ENCODE data around the gene RAVER1. TPM values are rescaled to one million over a fixed set of nuclear protein-coding genes. Genes with fewer than 3 reads are reported as not detected.
"Not testable (repeated sequence)": the region's sequence is repeated elsewhere in the genome, so short reads cannot be mapped to it uniquely, and the experiment has no call there.

Gene RAVER1
- total and polyA plus RNA-seq, 2 experiments from 2014 or later = 56.2 to 71.2 TPM

DNA sequence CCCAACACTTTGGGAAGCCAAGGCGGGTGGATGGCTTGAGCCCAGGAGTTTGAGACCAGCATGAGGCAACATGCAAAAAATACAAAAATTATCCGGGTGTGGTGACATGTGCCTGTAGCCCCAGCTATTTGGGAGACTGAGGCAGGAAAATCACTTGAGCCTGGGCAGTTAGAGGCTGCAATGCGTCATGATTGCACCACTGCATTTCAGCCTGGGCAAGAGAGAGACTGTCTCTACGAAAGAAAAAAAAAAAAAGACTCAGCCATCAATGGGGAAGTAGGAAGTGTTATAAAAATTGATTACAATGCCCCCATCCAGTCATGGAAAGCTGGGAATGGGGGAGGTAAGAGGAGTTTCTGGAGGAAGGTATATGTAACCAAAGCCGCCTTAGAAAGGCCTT, 41.6 kb upstream of the RAVER1 start:
- DNase-seq (ENCODE audit: low read depth in 1 of 2, low spot score in 1 of 2) = no peak
- Histone ChIP-seq H3K27ac (no peak overlapping the region), H3K4me3 (no peak overlapping the region), H3K27me3 (no peaks in the 10 kb centered on the region), H3K9me3 (ENCODE audit: low read depth) (no peaks in the 10 kb centered on the region), H3K4me1 (ENCODE audit: low read depth) (no peaks in the 10 kb centered on the region), H3K36me3 (peaks cover 2% of the 10 kb centered on the region)
- TF ChIP-seq, protein P1, sequence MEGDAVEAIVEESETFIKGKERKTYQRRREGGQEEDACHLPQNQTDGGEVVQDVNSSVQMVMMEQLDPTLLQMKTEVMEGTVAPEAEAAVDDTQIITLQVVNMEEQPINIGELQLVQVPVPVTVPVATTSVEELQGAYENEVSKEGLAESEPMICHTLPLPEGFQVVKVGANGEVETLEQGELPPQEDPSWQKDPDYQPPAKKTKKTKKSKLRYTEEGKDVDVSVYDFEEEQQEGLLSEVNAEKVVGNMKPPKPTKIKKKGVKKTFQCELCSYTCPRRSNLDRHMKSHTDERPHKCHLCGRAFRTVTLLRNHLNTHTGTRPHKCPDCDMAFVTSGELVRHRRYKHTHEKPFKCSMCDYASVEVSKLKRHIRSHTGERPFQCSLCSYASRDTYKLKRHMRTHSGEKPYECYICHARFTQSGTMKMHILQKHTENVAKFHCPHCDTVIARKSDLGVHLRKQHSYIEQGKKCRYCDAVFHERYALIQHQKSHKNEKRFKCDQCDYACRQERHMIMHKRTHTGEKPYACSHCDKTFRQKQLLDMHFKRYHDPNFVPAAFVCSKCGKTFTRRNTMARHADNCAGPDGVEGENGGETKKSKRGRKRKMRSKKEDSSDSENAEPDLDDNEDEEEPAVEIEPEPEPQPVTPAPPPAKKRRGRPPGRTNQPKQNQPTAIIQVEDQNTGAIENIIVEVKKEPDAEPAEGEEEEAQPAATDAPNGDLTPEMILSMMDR (IDR thresholded peaks at IDR 0.05; ENCODE audit: low read depth, low read length) = no peak

DNA sequence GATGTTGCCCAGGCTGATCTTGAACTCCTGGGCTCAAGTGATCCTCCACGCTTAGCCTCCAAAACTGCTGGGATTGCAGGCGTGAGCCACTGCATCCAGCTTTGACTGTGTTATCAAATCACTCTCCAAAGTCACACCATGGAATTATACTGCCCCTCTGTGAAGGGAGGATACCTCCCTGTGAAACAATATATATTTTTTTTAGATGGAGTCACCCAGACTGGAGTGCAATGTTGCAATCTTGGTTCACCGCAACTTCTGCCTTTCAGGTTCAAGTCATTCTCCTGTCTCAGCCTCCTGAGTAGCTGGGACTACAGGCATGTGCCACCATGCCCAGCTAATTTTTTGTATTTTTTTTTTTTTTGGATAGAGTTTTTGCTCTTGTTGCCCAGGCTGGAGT, 39.4 kb upstream of the RAVER1 start:
- H3K36me3 ChIP-seq = no peaks in the 10 kb centered on the region
- TF ChIP-seq, protein P1 (IDR thresholded peaks at IDR 0.05; ENCODE audit: low read depth, low read length) = no peak
- H3K9me3 ChIP-seq (ENCODE audit: low read depth) = no peaks in the 10 kb centered on the region
- H3K27me3 ChIP-seq = no peaks in the 10 kb centered on the region
- no peak for DNase-seq (ENCODE audit: low read depth in 1 of 2, low spot score in 1 of 2)
- H3K27ac ChIP-seq = no peak overlapping the region
- no peaks in the 10 kb centered on the region for H3K4me1 ChIP-seq (ENCODE audit: low read depth)
- no peak overlapping the region for H3K4me3 ChIP-seq

DNA sequence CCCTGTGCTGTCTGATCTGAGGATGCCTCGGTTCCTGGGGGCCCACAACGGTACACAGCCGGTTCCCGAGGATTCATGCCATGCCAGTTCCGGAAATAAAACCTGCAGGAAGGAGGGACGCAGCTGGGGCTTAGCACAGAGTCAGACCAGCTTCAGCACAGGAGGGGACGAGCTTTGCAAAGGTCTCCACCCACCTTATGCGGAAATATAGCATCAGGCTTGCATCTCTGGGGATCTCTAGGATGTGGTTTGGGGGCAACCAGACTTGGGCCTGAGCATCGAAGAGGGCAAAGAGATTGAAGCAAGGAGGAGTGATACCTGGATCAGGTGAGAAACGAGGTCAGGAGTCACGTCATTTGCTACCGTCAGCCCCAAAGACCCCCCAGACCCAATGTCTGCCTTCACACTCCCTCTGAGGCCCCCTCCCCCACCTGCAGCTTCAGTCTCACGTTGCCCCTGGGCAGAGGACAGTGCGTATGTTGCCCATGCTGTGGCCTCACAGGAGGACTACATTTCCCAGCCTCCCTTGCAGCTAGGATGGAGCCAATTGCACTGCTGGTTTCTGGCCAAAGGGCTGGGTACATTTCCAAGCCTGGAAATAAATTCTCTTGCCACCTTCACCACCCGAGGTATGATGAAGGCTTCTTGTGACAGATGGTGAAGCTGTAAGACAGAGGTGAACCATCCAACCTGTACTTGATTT, 34.9 kb upstream of the RAVER1 start:
- H3K9me3 ChIP-seq (ENCODE audit: low read depth) = no peaks in the 10 kb centered on the region
- no peaks in the 10 kb centered on the region for H3K4me1 ChIP-seq (ENCODE audit: low read depth)
- no peak overlapping the region for H3K4me3 ChIP-seq
- H3K27me3 ChIP-seq = no peaks in the 10 kb centered on the region
- DNase-seq (ENCODE audit: low read depth in 1 of 2, low spot score in 1 of 2) = no peak
- TF ChIP-seq, protein P1 (IDR thresholded peaks at IDR 0.05; ENCODE audit: low read depth, low read length) = no peak
- H3K27ac ChIP-seq = no peak overlapping the region
- H3K36me3 ChIP-seq = peaks cover 2% of the 10 kb centered on the region

DNA sequence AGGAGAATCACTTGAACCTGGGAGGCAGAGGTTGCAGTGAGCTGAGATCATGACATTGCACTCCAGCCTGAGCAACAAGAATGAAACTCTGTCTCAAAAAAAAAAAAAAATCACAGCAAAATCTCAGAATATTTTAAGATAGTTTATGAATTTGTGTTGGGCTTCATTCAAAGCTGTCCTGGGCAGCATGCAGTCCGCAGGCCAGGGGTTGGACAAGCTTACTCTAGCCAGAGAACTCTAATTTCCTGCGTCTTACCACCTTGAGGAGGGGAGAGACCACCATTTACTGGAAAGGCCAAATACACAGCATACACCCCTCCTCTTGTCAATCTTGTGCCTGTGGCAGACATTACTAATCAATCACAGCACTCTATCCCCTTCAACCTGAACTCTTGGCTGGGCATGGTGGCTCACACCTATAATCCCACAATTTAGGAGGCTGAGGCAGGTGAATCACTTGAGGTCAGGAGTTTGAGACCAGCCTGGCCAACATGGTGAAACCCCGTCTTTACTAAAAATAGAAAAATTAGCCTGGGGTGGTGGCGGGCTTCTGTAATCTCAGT, 33.7 kb upstream of the RAVER1 start:
- H3K27me3 ChIP-seq; H3K9me3 ChIP-seq (ENCODE audit: low read depth); H3K36me3 ChIP-seq; H3K27ac ChIP-seq; H3K4me3 ChIP-seq; H3K4me1 ChIP-seq (ENCODE audit: low read depth); DNase-seq (ENCODE audit: low read depth in 1 of 2, low spot score in 1 of 2): not testable (repeated sequence)

DNA sequence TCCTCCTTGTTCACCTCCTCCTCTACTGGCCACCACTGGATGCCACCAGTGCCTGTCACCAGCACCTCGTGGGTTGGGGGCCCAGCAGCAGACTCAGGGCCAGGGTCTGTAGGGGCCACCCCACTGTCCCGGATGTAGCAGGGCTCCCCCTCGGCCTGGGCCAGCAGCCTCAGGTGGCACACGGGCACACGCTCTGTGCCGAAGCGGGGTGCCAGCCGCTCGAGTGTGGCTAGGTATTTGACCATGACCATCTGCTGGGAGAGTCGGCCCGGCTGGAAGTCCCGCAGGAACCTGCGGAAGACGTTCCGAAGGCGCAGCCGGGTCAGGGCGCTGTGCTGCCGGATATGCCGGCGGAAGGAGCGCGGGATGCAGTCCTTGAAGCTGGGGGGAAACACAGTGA, 32.2 kb upstream of the RAVER1 start:
- TF ChIP-seq, protein P1 (IDR thresholded peaks at IDR 0.05; ENCODE audit: low read depth, low read length) = no peak
- Histone ChIP-seq H3K4me3 (no peak overlapping the region), H3K27me3 (no peaks in the 10 kb centered on the region), H3K36me3 (peaks cover 5% of the 10 kb centered on the region), H3K4me1 (ENCODE audit: low read depth) (no peaks in the 10 kb centered on the region), H3K27ac (no peak overlapping the region), H3K9me3 (ENCODE audit: low read depth) (no peaks in the 10 kb centered on the region)
- DNase-seq (ENCODE audit: low read depth in 1 of 2, low spot score in 1 of 2) = no peak

DNA sequence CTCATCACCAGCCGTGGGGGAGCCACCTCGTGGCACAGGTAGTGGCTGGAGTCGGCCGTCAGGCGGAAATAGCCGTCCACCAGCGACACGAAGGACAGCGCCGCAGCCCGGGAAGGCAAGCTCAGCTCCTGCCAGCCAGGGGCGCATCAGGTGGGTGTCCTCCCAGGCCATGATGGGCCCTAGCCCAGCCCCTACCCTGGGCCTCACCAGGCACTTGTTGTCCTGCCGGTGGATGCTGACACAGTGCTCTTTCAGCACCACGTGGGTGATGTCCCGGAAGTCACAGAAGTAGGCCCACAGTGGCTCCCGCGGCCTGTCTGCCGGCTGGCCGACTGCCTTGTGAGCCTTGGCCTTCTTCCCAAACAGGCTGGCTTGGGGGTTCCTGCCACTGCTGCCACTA, 31.3 kb upstream of the RAVER1 start:
- Histone ChIP-seq H3K4me3 (no peak overlapping the region), H3K9me3 (ENCODE audit: low read depth) (no peaks in the 10 kb centered on the region), H3K36me3 (peaks cover 5% of the 10 kb centered on the region), H3K27ac (no peak overlapping the region), H3K4me1 (ENCODE audit: low read depth) (no peaks in the 10 kb centered on the region), H3K27me3 (no peaks in the 10 kb centered on the region)
- TF ChIP-seq, protein P1 (IDR thresholded peaks at IDR 0.05; ENCODE audit: low read depth, low read length) = no peak
- no peak for DNase-seq (ENCODE audit: low read depth in 1 of 2, low spot score in 1 of 2)

All from cardiac muscle cell (in vitro differentiated cells and primary cell).